ENCODE results near the gene PGBD2. TPM values are rescaled to one million over a fixed set of nuclear protein-coding genes. Genes with fewer than 3 reads are reported as not detected.
"Not testable (repeated sequence)": the region's sequence is repeated elsewhere in the genome, so short reads cannot be mapped to it uniquely, and the experiment has no call there.

PGBD2 gene
- total and polyA plus RNA-seq, 2 of the 13 experiments (the other 11 are each of a cell fraction or from before 2014, with no cell fraction given), result 6.0 to 7.4 TPM

GRCh38 chr1:248924696-248925532 is 18.9 kb downstream of the PGBD2 start:
- ChIA-PET POLR2A (no interaction called here), CTCF (ENCODE audit: low intra/inter-chr PET ratio, low total read pairs) (interaction anchor here (0.6 kb wide), 1 partner anchor 18 kb away, joined by 3 read pairs; no protein-coding TSS in a partner anchor)
- Histone ChIP-seq H3K4me3 (replicated peaks in 1 of 3; ENCODE audit: insufficient read depth in 1 of 3, low read depth in 2 of 3, low read length in 3 of 3) (no peak overlapping the region), H3K79me2 (ENCODE audit: insufficient read depth, low read length) (no peaks in the 10 kb centered on the region), H4K20me1 (ENCODE audit: insufficient read depth, low read length) (no peaks in the 10 kb centered on the region), H3K9ac (ENCODE audit: insufficient read depth, low read depth, low read length) (no peak overlapping the region), H3K4me1 (ENCODE audit: insufficient read depth, low read length) (peaks cover 17% of the 10 kb centered on the region; the same call in 1 of the 2 replicates), H2AFZ (ENCODE audit: low read length) (no peak overlapping the region), H3K4me2 (ENCODE audit: low read depth, low read length) (no peak overlapping the region), H3K9me3 (ENCODE audit: low read length) (no peaks in the 10 kb centered on the region), H3K36me3 (replicated peaks in 1 of 2; ENCODE audit: control insufficient read depth in 1 of 2, insufficient read depth in 2 of 2, low read length in 2 of 2) (no peaks in the 10 kb centered on the region; a peak in 1 of 5 replicates), H3K27ac (ENCODE audit: extremely low read length, insufficient read depth, low read length) (no peak overlapping the region), H3K27me3 (ENCODE audit: control insufficient read depth in 1 of 2, insufficient read depth in 2 of 2, low read length in 2 of 2) (no peaks in the 10 kb centered on the region)
- BruUV-seq (replicated peaks), result no TSS peak
- TF ChIP-seq MEF2D (CRISPR knock-in tag; IDR thresholded peaks at IDR 0.05) (no peak), ZSCAN31 (CRISPR knock-in tag; IDR thresholded peaks at IDR 0.05; ENCODE audit: low read depth) (no peak), CTCF (CRISPR knock-in tag; IDR thresholded peaks at IDR 0.05) (peak; percentile 52), ZGPAT (CRISPR knock-in tag; IDR thresholded peaks at IDR 0.05) (no peak), SMC3 (IDR thresholded peaks at IDR 0.05; ENCODE audit: low read length) (peak; percentile 60), CCDC6 (CRISPR knock-in tag; IDR thresholded peaks at IDR 0.05) (no peak), ELF3 (CRISPR knock-in tag; IDR thresholded peaks at IDR 0.05) (no peak), HMGXB4 (CRISPR knock-in tag; IDR thresholded peaks at IDR 0.05; ENCODE audit: borderline replicate concordance in 1 of 2, low read depth in 1 of 2) (0 out of 4 replicates have a peak, but pooled peaks of 1 of the 2 experiments have one; percentile 33), STAG1 (CRISPR knock-in tag; IDR thresholded peaks at IDR 0.05) (peak; percentile 72)
- WGBS (ENCODE audit: low lambda C conversion rate), result 81% methylated on average over 10 of the region's 10 CpGs
- FAIRE-seq (peak; percentile 55), ATAC-seq (peak; percentile 87), DNase-seq (ENCODE audit: low spot score) (peak; percentile 61)
- intact Hi-C loops (cut with micrococcal nuclease; ENCODE audit: unreplicated experiment), result loop anchor here (1.0 kb wide), 1 partner anchor 40 kb away; no protein-coding TSS in a partner anchor
- in situ Hi-C loops (cut with HindIII; ENCODE audit: extremely low pct_ligation_motif_present, low pct_unique_long_range_greater_than_20kb), result no loop called here

GRCh38 chr1:248925859-248926258 is 19.8 kb downstream of the PGBD2 start:
- 73% methylated on average over 4 of the region's 4 CpGs for WGBS (ENCODE audit: low lambda C conversion rate)
- H4K20me1 ChIP-seq (ENCODE audit: insufficient read depth, low read length); H3K36me3 ChIP-seq (replicated peaks in 1 of 2; ENCODE audit: control insufficient read depth in 1 of 2, insufficient read depth in 2 of 2, low read length in 2 of 2); POLR2A ChIA-PET; H2AFZ ChIP-seq (ENCODE audit: low read length); FAIRE-seq; H3K9me3 ChIP-seq (ENCODE audit: low read length); H3K4me3 ChIP-seq (replicated peaks in 1 of 3; ENCODE audit: insufficient read depth in 1 of 3, low read depth in 2 of 3, low read length in 3 of 3); H3K4me2 ChIP-seq (ENCODE audit: low read depth, low read length); H3K9ac ChIP-seq (ENCODE audit: insufficient read depth, low read depth, low read length); ATAC-seq; CTCF ChIA-PET (ENCODE audit: low intra/inter-chr PET ratio, low total read pairs); BruUV-seq (replicated peaks); H3K27ac ChIP-seq (ENCODE audit: extremely low read length, insufficient read depth, low read length); in situ Hi-C loops (cut with HindIII; ENCODE audit: extremely low pct_ligation_motif_present, low pct_unique_long_range_greater_than_20kb); H3K79me2 ChIP-seq (ENCODE audit: insufficient read depth, low read length); DNase-seq (ENCODE audit: low spot score); intact Hi-C loops (cut with micrococcal nuclease; ENCODE audit: unreplicated experiment); H3K27me3 ChIP-seq (ENCODE audit: control insufficient read depth in 1 of 2, insufficient read depth in 2 of 2, low read length in 2 of 2): not testable (repeated sequence)
- H3K4me1 ChIP-seq (ENCODE audit: insufficient read depth, low read length), result peaks cover 18% of the 10 kb centered on the region; the same call in 1 of the 2 replicates

All from HepG2 (cell line).